ENCODE data around the gene LAPTM5.
"Not testable (repeated sequence)": the region's sequence is repeated elsewhere in the genome, so short reads cannot be mapped to it uniquely, and the experiment has no call there.

The LAPTM5 gene

DNA sequence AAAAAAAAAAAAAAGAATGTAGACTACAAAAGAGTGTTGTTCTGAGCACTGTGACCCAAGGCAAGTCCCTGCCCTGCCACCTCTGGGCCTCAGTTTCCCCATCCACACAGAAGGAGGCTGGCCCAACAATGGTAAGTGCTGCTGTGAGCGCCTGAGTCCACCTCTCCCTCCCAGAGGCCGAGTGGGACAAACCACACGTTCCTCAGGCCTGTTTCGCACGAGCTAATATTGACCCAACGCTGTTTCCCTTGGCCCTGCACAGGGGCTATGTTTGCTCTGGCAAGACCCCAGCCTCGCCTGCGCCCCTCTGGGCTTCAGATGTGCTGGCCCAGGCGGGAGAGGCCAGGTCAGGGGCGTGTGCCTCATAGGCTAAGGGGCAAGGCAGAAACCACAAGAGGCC, 12.6 kb upstream of the LAPTM5 start:
- DNase-seq (ENCODE audit: low read depth) = no peak

DNA sequence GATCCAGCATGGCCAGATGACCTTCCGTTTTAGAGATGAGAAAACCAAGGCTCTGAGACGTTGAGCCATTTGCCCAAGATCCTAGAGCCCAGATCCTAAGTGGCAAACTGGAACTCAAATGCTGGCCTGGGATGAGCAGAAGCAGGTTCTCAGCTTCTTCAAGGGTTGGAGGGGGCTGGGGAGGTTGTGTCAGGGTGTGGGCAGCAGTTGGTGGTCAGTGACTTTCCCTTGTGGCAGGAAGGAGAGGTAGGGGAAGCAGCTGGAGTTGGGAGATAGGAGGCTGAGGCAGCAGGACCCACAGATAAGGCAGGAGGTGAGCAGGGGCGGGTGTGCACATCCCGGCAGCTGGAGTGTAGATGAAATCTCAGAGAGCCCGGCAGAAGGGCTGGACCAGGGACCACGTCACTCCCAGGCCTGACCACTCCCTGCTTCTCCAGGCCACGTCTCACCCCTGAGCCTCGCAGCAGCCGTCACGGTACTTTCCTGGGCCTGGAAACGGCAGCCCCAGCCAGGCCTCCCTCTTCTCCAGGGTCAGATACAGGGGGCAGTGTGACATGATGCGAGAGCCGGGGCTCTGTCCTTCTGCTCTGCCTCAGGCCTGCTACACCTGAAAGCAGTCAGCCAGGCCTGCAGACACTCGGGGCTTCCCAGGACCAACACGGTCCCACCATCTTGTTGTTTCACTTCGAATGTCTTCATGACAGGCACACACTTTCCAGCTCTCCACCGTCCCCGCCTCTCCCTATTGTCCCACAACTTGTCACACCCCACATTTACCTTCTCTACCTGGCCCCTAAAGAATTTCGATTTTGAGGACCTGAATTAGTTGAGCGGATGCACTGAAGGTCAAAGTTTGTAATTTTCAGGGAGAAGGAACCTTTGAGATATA, 11.5 kb upstream of the LAPTM5 start:
- no peak for DNase-seq (ENCODE audit: low read depth)

DNA sequence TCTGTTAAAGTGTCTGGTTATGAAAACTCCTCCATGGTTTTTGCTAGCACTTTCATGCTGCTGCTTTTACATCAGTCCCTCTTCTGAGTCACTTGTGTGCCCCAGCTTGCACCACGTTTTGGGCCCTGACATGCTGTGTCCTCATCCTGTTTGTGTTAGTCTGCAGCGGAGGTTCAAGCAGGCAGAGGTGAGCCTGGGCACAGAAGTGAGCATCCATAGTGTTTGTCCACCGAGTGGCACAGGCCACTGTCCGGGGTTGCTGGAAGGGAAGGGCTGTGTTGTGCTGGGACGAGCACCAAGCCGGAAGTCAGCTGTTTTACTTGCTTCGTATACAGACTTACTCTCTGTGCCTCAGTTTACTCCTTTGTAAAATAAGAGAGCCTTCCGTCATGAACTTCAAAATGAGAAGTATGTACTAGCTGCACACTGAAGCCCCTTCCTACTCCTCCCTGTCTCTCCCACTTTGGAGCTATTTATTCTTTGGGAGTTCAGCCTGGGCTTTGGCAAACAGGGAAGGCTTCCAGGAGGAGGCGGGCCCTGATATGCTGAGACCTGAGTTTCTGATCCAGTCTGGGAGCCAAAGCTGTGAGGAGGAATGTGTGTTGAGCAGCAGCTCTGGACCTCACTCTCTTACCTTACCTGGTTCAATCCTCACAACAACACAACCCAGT, 10.7 kb upstream of the LAPTM5 start:
- DNase-seq (ENCODE audit: low read depth) = no peak

DNA sequence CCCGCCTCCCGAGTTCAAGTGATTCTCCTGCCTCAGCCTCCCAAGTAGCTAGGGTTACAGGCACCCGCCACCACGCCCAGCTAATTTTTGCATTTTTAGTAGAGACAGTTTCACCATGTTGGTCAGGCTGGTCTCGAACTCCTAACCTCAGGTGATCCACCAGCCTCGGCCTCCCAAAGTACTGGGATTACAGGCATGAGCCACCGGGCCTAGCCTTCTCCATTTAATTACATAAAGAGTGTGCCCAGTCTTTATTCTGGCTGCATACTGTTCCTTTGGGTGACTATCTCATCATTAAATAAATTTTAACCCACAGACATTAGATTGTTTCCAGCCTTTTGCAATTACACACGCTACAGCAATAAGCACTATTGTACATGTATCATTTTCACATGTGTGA, 9.4 kb upstream of the LAPTM5 start:
- not testable (repeated sequence) for DNase-seq (ENCODE audit: low read depth)

GRCh38 chr1:30765556-30766434, 8.2 kb upstream of the LAPTM5 start:
- no peak for DNase-seq (ENCODE audit: low read depth)

DNA sequence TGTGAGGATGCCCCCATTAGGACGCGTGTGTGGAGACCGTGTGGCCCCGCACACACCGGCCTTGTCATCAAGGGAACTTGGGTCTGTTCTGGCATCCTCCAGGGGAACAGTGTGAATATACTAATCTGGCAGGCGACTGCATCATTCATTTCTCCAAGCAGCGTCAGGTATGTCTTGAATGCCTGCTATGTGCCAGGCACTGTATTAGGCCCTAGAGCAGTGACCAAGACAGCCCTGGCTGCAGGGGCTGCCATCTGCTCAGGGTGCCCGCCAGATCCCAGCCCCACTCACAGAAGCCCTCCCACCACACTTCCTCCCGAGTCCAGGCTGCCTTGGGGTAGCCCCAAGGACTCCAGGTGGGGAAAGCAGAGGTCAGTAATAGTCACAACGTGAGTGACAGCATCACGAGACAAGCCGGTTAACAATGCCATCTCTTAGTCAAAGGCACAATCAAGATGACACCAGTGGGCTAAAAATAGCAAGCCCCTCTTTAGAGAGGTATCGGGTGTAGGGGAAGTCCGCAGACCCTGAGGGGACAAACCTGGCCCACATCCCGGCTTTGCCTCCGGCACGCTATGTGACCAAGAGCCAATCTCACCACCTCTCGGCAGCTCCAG, 7.5 kb upstream of the LAPTM5 start:
- no peak for DNase-seq (ENCODE audit: low read depth)

GRCh38 chr1:30764396-30764795, 6.8 kb upstream of the LAPTM5 start:
- DNase-seq (ENCODE audit: low read depth) = no peak

- DNase-seq (ENCODE audit: low read depth) = no peak
Measured at GRCh38 chr1:30763651-30764248, 6.2 kb upstream of the LAPTM5 start.

- DNase-seq (ENCODE audit: low read depth) = no peak
Measured at GRCh38 chr1:30762930-30763650, 5.5 kb upstream of the LAPTM5 start.

DNA sequence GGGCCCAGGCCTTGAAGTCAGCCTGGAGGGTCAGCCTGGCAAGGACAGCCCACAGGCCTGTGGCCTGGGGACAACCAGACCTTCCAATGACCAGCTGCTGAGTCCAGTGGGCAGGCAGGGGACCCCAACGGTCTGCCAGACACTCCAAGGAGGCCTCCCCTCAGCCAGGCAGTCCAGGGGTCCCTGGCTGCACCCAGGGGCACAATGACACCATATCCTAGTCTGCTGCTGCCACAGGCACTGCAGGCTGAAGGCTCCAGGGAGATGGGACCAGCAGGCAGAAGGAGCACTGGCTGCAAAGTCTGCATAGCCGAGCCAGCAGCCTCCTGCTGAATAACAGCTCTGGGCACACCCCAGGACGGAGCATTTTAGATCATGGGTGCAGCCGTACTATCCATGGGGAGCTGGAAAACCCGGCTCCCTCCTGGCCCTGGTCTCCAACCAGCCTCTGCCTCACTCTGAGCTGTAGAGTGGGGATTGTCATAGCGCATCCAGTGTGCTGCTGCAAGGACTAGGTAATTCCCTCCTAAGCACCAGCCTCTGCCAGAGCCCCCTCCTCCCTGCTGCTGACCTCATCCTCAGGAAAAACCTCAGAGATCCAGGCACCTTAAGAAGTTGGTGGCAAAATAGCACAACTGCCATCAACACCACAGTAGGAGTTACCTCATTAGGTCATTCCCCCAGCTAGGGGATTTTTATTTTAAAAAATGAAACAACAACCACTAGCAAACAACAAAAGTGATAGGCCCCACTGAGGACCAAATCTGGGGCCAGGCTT, 4.8 kb upstream of the LAPTM5 start:
- no peak for DNase-seq (ENCODE audit: low read depth)

- DNase-seq (ENCODE audit: low read depth) = no peak
Measured at GRCh38 chr1:30761381-30762151, 4.0 kb upstream of the LAPTM5 start.

DNA sequence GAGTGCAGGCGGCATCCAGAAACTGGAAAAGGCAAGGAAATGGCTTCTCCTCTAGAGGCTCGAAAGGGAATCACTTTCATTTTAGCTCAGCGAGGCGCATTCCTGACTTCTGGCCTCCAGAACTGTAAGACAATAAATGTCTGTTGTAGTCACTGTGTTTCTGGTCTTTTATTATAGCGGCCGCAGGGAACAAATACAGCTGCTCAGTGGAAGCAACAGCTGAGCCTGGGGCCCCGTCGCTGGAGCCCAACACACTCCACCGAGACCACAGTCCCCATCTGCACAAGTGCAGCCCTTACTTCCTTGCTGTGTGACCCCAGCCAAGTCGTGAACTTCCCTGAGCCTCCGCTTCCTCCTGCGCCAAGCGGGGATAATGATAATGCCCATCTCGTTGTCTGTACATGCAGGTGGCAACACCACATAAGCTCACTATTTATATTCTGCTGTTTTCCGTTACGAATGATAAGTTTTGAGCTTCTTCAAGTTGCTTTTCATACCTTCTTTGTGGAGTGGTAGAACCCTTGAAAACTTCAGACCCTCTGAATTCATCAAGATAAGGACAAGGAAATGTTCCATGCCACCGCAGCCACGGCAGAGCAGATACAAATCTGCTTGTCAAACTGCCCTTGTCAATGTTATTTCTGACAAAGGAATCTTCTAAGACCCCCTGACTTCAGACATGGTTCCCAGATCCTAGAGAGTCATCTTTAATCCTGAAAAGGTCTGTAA, 3.2 kb upstream of the LAPTM5 start:
- no peak for DNase-seq (ENCODE audit: low read depth)

GRCh38 chr1:30759718-30760281, 2.2 kb upstream of the LAPTM5 start:
- no peak for DNase-seq (ENCODE audit: low read depth)

GRCh38 chr1:30758785-30759380, 1.3 kb upstream of the LAPTM5 start:
- no peak for DNase-seq (ENCODE audit: low read depth)

DNA sequence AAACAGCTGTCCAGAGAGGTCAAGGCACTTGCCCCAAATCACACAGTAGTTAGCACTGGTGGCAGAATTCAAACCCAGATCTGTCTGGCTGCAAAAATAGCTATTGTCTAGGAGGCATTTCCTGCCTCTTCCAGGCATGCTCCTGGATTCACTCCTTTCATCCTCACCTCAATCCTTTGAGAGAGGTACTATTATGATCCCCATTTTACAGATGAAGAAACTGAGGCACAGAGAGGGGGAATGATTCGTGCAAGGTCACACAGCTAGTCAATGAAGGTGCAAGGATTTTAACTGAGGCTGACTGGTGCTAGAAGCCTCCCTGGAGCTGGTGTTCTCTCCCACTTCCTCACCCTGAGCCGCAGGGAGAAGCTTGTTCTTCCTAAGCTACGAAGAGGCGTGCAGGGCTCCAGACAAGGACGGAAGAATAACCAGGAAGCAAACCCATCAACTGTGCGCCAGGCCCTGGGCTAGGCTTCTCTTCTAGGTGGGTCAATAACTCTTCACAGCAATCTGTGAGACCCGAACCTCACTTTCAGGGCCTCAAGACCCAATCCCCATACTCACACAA, 631 bp upstream of the LAPTM5 start:
- DNase-seq (ENCODE audit: low read depth) = no peak

DNA sequence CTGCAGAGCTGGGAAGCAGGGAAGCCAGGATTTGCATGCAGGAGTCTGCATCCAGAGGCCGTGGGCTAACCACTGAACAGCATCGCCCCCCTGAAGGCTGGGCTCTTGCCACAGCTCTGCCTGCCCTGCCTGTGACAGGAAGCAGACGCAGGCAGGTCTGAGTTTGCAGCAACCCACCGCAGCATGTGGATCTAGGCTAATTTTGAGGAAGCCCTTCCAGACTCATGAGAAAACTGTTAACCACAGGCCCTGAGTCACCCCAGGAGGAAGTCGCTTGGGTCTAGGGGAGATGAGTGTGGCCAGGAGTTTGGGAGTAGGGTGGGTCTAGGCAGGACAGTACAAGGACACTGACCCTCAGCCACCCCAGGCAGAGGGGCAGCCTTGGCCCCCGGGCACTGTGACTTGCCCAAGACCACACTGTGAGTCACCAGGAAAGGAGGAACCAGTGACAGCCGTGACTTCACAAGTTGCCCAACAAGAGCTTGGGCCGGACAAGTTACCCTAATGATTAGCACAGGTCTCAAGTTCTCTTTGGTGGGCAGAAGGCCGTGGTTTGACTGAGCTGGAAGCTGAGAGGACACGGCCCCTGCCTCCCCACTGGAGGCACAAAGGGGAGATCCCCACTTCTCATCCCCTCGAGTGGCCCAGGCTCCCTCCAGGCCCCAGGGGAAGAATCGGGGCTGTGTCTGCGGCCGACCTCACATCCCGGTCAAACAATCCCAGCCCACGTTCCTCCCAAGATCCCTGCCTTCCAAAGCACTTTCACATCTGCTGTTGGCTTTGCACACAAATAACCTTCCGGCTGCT, 826 bp downstream of the LAPTM5 start:
- DNase-seq (ENCODE audit: low read depth) = peak; percentile 79

DNA sequence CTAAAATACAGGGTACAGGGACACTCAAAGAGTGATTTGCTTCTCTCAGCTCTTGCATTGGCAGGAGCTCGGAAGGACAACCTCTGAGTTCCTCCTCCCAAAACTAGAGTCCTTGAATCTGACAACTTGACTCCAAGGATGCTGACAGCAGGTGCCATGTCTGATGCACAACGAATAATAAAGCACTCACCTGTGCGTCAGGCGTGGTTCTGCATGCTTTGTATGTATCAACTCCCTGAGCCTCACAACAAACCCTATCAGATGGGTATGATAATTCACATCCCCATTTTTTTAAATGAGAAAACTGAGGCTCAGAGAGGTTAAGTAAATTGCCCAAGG, 1.4 kb downstream of the LAPTM5 start:
- DNase-seq (ENCODE audit: low read depth) = no peak
